Left kidney (tissue), 2 donors: ENCODE results near the gene SCAPER. TPM values are rescaled to one million over a fixed set of nuclear protein-coding genes. Genes with fewer than 3 reads are reported as not detected.

Experiments
- DNase-seq: peaks from one replicate; pipeline ENCODE4 v3.0.0-alpha.2; 2013
- polyA plus RNA-seq: library from polyadenylated mRNA; unstranded; fragments of 120-200 nt; gene quantifications from one replicate; pipeline ENCODE4 v1.2.1, GENCODE V29; 2013; ENCODE audit not compliant: insufficient read length

The SCAPER gene
- polyA plus RNA-seq, 1 donor, result 21.9 TPM

- DNase-seq, result no peak
Observed at GRCh38 chr15:76426941-76427340, 478.2 kb downstream of the SCAPER start.

- no peak for DNase-seq
Observed at GRCh38 chr15:76418352-76419140, 486.6 kb downstream of the SCAPER start.

GRCh38 chr15:76401285-76401684 lies 503.9 kb downstream of the SCAPER start:
- DNase-seq, result peak; percentile 37

GRCh38 chr15:76398317-76399104 lies 506.6 kb downstream of the SCAPER start:
- peak; percentile 26 for DNase-seq

GRCh38 chr15:76393614-76394013 lies 511.5 kb downstream of the SCAPER start:
- DNase-seq, result no peak

GRCh38 chr15:76391847-76392246 lies 513.3 kb downstream of the SCAPER start:
- DNase-seq, result no peak

- no peak for DNase-seq
Observed at GRCh38 chr15:76391309-76391708, 513.8 kb downstream of the SCAPER start.

GRCh38 chr15:76390571-76390970 lies 514.6 kb downstream of the SCAPER start:
- no peak for DNase-seq

- DNase-seq, result no peak
Observed at GRCh38 chr15:76386926-76387325, 518.2 kb downstream of the SCAPER start.

- DNase-seq, result no peak
Observed at GRCh38 chr15:76386178-76386577, 519.0 kb downstream of the SCAPER start.

GRCh38 chr15:76384409-76384808 lies 520.7 kb downstream of the SCAPER start:
- DNase-seq, result no peak

- no peak for DNase-seq
Observed at GRCh38 chr15:76382987-76383728, 522.0 kb downstream of the SCAPER start.

- DNase-seq, result no peak
Observed at GRCh38 chr15:76381366-76381765, 523.8 kb downstream of the SCAPER start.

- no peak for DNase-seq
Observed at GRCh38 chr15:76380249-76380648, 524.9 kb downstream of the SCAPER start.

- no peak for DNase-seq
Observed at GRCh38 chr15:76378691-76379090, 526.4 kb downstream of the SCAPER start.

GRCh38 chr15:76377751-76378150 lies 527.4 kb downstream of the SCAPER start:
- DNase-seq, result no peak

- DNase-seq, result no peak
Observed at GRCh38 chr15:76377217-76377616, 527.9 kb downstream of the SCAPER start.

- DNase-seq, result no peak
Observed at GRCh38 chr15:76376816-76377215, 528.3 kb downstream of the SCAPER start.

GRCh38 chr15:76376029-76376428 lies 529.1 kb downstream of the SCAPER start:
- no peak for DNase-seq

- no peak for DNase-seq
Observed at GRCh38 chr15:76368122-76368621, 537.0 kb downstream of the SCAPER start.

GRCh38 chr15:76366714-76367113 lies 538.4 kb downstream of the SCAPER start:
- no peak for DNase-seq

GRCh38 chr15:76363251-76363650 lies 541.9 kb downstream of the SCAPER start:
- no peak for DNase-seq

- no peak for DNase-seq
Observed at GRCh38 chr15:76360416-76360815, 544.7 kb downstream of the SCAPER start.
